NCI-H2107 (cell line): Measurements from ENCODE around the gene PLEKHG3.
"Not testable (repeated sequence)": the region's sequence is repeated elsewhere in the genome, so short reads cannot be mapped to it uniquely, and the experiment has no call there.

Experiments
- DNase-seq: peaks from one replicate; lab custom pipeline; 2025; lab: John Stamatoyannopoulos, UW

Gene PLEKHG3

GRCh38 chr14:64704143-64704742, at the start of gene PLEKHG3:
PLEKHG3 (plus strand) TSS chr14:64704424; CDS start chr14:64727632, 23,208 bp downstream.
- peak; percentile 59 for DNase-seq

- no peak for DNase-seq
These were observed 49.3 kb upstream of the PLEKHG3 start for GRCh38 chr14:64654901-64655300.

GRCh38 chr14:64656986-64657385, 47.2 kb upstream of the PLEKHG3 start:
- DNase-seq, result no peak

- DNase-seq, result no peak
These were observed 46.0 kb upstream of the PLEKHG3 start for GRCh38 chr14:64658201-64658600.

- DNase-seq, result not testable (repeated sequence)
These were observed 45.4 kb upstream of the PLEKHG3 start for GRCh38 chr14:64658700-64659264.

GRCh38 chr14:64659366-64659765, 44.9 kb upstream of the PLEKHG3 start:
- DNase-seq, result no peak

- DNase-seq, result peak; percentile 21
These were observed 41.0 kb upstream of the PLEKHG3 start for GRCh38 chr14:64663174-64663573.

- peak; percentile 61 for DNase-seq
These were observed 32.6 kb upstream of the PLEKHG3 start for GRCh38 chr14:64671591-64671990.

- DNase-seq, result no peak
These were observed 30.9 kb upstream of the PLEKHG3 start for GRCh38 chr14:64673316-64673715.

- no peak for DNase-seq
These were observed 30.5 kb upstream of the PLEKHG3 start for GRCh38 chr14:64673748-64674147.

GRCh38 chr14:64674829-64675228, 29.4 kb upstream of the PLEKHG3 start:
- no peak for DNase-seq

GRCh38 chr14:64675312-64675711, 28.9 kb upstream of the PLEKHG3 start:
- no peak for DNase-seq

- DNase-seq, result no peak
These were observed 27.7 kb upstream of the PLEKHG3 start for GRCh38 chr14:64676410-64677008.

GRCh38 chr14:64680013-64680713, 24.1 kb upstream of the PLEKHG3 start:
- DNase-seq, result no peak

- no peak for DNase-seq
These were observed 23.5 kb upstream of the PLEKHG3 start for GRCh38 chr14:64680714-64681065.

GRCh38 chr14:64681796-64682710, 22.2 kb upstream of the PLEKHG3 start:
- DNase-seq, result no peak

GRCh38 chr14:64682843-64683242, 21.4 kb upstream of the PLEKHG3 start:
- DNase-seq, result no peak

- DNase-seq, result no peak
These were observed 21.0 kb upstream of the PLEKHG3 start for GRCh38 chr14:64683264-64683663.

GRCh38 chr14:64684091-64684490, 20.1 kb upstream of the PLEKHG3 start:
- no peak for DNase-seq

GRCh38 chr14:64685371-64686281, 18.6 kb upstream of the PLEKHG3 start:
- DNase-seq, result peak; percentile 38

- no peak for DNase-seq
These were observed 18.0 kb upstream of the PLEKHG3 start for GRCh38 chr14:64686282-64686615.
